HepG2 (cell line): Measurements from ENCODE around the gene IQCN. TPM values are rescaled to one million over a fixed set of nuclear protein-coding genes. Genes with fewer than 3 reads are reported as not detected.
A peak's percentile ranks its signal among the peaks of the same experiment; 100 is the strongest.

Source experiments
- CSRNP2 ChIP-seq: sonication (generic); formaldehyde crosslinking; conservative IDR thresholded peaks from 2 replicates; pipeline ENCODE4 v1.8.0; 2022; ENCODE audit warnings: low read depth, missing genetic modification reagents
- HNF4A ChIP-seq: sonication (generic); formaldehyde crosslinking; IDR thresholded peaks from 2 replicates; pipeline ENCODE4 v1.4.0; 2020; ENCODE audit warnings: missing genetic modification reagents
- JUNB ChIP-seq: sonication (generic); formaldehyde crosslinking; IDR thresholded peaks from 2 replicates; pipeline ENCODE4 v1.8.0; 2022; ENCODE audit warnings: missing genetic modification reagents, mild to moderate bottlenecking, borderline replicate concordance
- KAT2B ChIP-seq: fragments of 150-350 bp; IDR thresholded peaks from 2 replicates; pipeline ENCODE4 v1.6.1; 2014; ENCODE audit warnings: low read depth, low read length, borderline replicate concordance
- KLF13 ChIP-seq: sonication (generic); formaldehyde crosslinking; IDR thresholded peaks from 2 replicates; pipeline ENCODE4 v1.4.0; 2020; ENCODE audit warnings: mild to moderate bottlenecking, missing genetic modification reagents
- LRRFIP1 ChIP-seq: sonication (generic); formaldehyde crosslinking; conservative IDR thresholded peaks from 2 replicates; pipeline ENCODE4 v1.4.0; 2020; ENCODE audit warnings: missing genetic modification reagents
- MYPOP ChIP-seq: sonication (generic); formaldehyde crosslinking; IDR thresholded peaks from 2 replicates; pipeline ENCODE4 v1.8.1; 2023; ENCODE audit warnings: mild to moderate bottlenecking, moderate library complexity, missing genetic modification reagents
- RBM22 ChIP-seq: fragments of 200-400 bp; formaldehyde crosslinking; optimal IDR thresholded peaks from 2 replicates; pipeline ENCODE3; 2017; ENCODE audit warnings: mild to moderate bottlenecking, low read length, moderate library complexity
- TGIF2 ChIP-seq: IDR thresholded peaks from 2 replicates; pipeline ENCODE4 v1.6.1; 2016; ENCODE audit warnings: control low read depth, missing compliant biosample characterization
- U2AF1 ChIP-seq: fragments of 200-400 bp; formaldehyde crosslinking; optimal IDR thresholded peaks from 2 replicates; pipeline ENCODE3; 2017; ENCODE audit warnings: mild to moderate bottlenecking, low read depth, low read length
- ZBTB33 ChIP-seq: sonication (generic); formaldehyde crosslinking; IDR thresholded peaks from 2 replicates; pipeline ENCODE4 v1.4.0; 2020; ENCODE audit warnings: missing genetic modification reagents
- ZFP36L2 ChIP-seq: sonication (generic); formaldehyde crosslinking; IDR thresholded peaks from 2 replicates; pipeline ENCODE4 v1.4.0; 2020; ENCODE audit warnings: missing genetic modification reagents
- ZFP91 ChIP-seq: sonication (generic); formaldehyde crosslinking; IDR thresholded peaks from 2 replicates; pipeline ENCODE4 v1.9.0; 2022; ENCODE audit warnings: missing genetic modification reagents, mild to moderate bottlenecking, borderline replicate concordance
- ZNF367 ChIP-seq: sonication (generic); formaldehyde crosslinking; IDR thresholded peaks from 2 replicates; pipeline ENCODE4 v1.4.0; 2020; ENCODE audit warnings: missing genetic modification reagents, borderline replicate concordance
- ZNF441 ChIP-seq: sonication (generic); formaldehyde crosslinking; IDR thresholded peaks from 2 replicates; pipeline ENCODE4 v1.7.0; 2021; ENCODE audit warnings: missing genetic modification reagents, borderline replicate concordance
- ZNF674 ChIP-seq: sonication (generic); formaldehyde crosslinking; IDR thresholded peaks from 2 replicates; pipeline ENCODE4 v1.5.0; 2020; ENCODE audit warnings: low read depth, mild to moderate bottlenecking, missing genetic modification reagents
- ZNF704 ChIP-seq: sonication (generic); formaldehyde crosslinking; IDR thresholded peaks from 2 replicates; pipeline ENCODE4 v1.8.1; 2023; ENCODE audit warnings: mild to moderate bottlenecking, inconsistent platforms, moderate library complexity, missing genetic modification reagents, borderline replicate concordance
- polyA plus RNA-seq, 8 experiments: library from polyadenylated mRNA; depleted of rRNA in 3 of 8; stranded (reverse) in 7 of 8; unstranded in 1 of 8; fragments of >200 nt; fragmentation: Illumina TruSeq in 4 of 8; extraction: Trizol in 4 of 8; gene quantifications; 2 replicates each; pipeline versions ENCODE4 v1.2.1 to v1.2.3, GENCODE V29; 2011 to 2016; ENCODE audit warnings: low read depth in 4 of 8, missing spikeins in 1 of 8, mixed read lengths in 1 of 8; ENCODE audit not compliant: insufficient read depth in 1 of 8
- total RNA-seq, 5 experiments: library from RNA; depleted of rRNA; stranded (reverse); fragments of >200 nt; fragmentation: Illumina TruSeq; extraction: Trizol; gene quantifications; 2 replicates each; pipeline ENCODE4 v1.2.3, GENCODE V29; 2016; ENCODE audit warnings: low read depth in 1 of 5

IQCN gene
- total and polyA plus RNA-seq, 2 of the 13 experiments (the other 11 are each of a cell fraction or from before 2014, with no cell fraction given) = 0.04 to 0.18 TPM

- no peak for TF ChIP-seq CSRNP2
- no peak for TF ChIP-seq ZNF441
- peak; percentile 82 for TF ChIP-seq ZFP91 (CRISPR knock-in tag)
- peak; percentile 51 for TF ChIP-seq ZBTB33 (CRISPR knock-in tag)
- TF ChIP-seq KAT2B = no peak
- TF ChIP-seq ZFP36L2 (CRISPR knock-in tag) = no peak
- TF ChIP-seq KLF13 (CRISPR knock-in tag) = no peak
- peak; percentile 2; the same call in 1 of the 2 replicates for TF ChIP-seq HNF4A
- TF ChIP-seq LRRFIP1 = no peak
- TF ChIP-seq ZNF674 (CRISPR knock-in tag) = no peak
- TF ChIP-seq TGIF2 (CRISPR knock-in tag) = no peak
- TF ChIP-seq ZNF704 (CRISPR knock-in tag) = no peak
- TF ChIP-seq ZNF367 = no peak
- TF ChIP-seq U2AF1 = no peak
- TF ChIP-seq MYPOP (CRISPR knock-in tag) = peak; percentile 77
- TF ChIP-seq RBM22 = no peak
- TF ChIP-seq JUNB = no peak
Observed at GRCh38 chr19:18322759-18323460, 48.7 kb upstream of the IQCN start, which contains the start of gene LSM4 (continued).
